ENCODE data around the gene NOP9. TPM values are rescaled to one million over a fixed set of nuclear protein-coding genes. Genes with fewer than 3 reads are reported as not detected.

NOP9 gene
- total RNA-seq, 1 experiment from 2014 or later: 34.0 TPM

- ChIA-PET POLR2A (ENCODE audit: low non-redundant PET) (no interaction called here), CTCF (interaction anchor here (1.3 kb wide), 1 partner anchor 14 kb away, joined by 3 read pairs; no protein-coding TSS in a partner anchor)
- no peaks in the 10 kb centered on the region for H3K36me3 ChIP-seq (ENCODE audit: insufficient read depth, low read length, poor library complexity, severe bottlenecking)
- H3K4me1 ChIP-seq (ENCODE audit: insufficient read depth, low read length, poor library complexity, severe bottlenecking): peaks cover 7% of the 10 kb centered on the region
- no TSS peak for BruUV-seq (replicated peaks)
- TF ChIP-seq EZH2 (IDR thresholded peaks at IDR 0.05; ENCODE audit: borderline replicate concordance, low read depth, low read length, poor library complexity, severe bottlenecking) (no peak), CTCF (conservative IDR thresholded peaks at IDR 0.05; ENCODE audit: low read depth, low read length) (no peak)
- H3K4me3 ChIP-seq (ENCODE audit: low read depth, low read length, poor library complexity, severe bottlenecking): no peak overlapping the region
- DNase-seq (ENCODE audit: low spot score): no peak
- intact Hi-C loops (cut with micrococcal nuclease; ENCODE audit: unreplicated experiment): no loop called here
- no peaks in the 10 kb centered on the region for H3K9me3 ChIP-seq (ENCODE audit: low read depth, low read length, poor library complexity, severe bottlenecking)
- H3K27ac ChIP-seq (ENCODE audit: low read depth, low read length, poor library complexity, severe bottlenecking): no peak overlapping the region
- no peaks in the 10 kb centered on the region for H3K27me3 ChIP-seq (replicated peaks; ENCODE audit: insufficient read depth, low read depth, low read length, poor library complexity)
These were observed 47.5 kb downstream of the NOP9 start for GRCh38 chr14:24347134-24347533.

GRCh38 chr14:24348186-24348585 is 48.5 kb downstream of the NOP9 start:
- BruUV-seq (replicated peaks): no TSS peak
- Histone ChIP-seq H3K4me3 (ENCODE audit: low read depth, low read length, poor library complexity, severe bottlenecking) (no peak overlapping the region), H3K27ac (ENCODE audit: low read depth, low read length, poor library complexity, severe bottlenecking) (no peak overlapping the region), H3K36me3 (ENCODE audit: insufficient read depth, low read length, poor library complexity, severe bottlenecking) (no peaks in the 10 kb centered on the region), H3K27me3 (replicated peaks; ENCODE audit: insufficient read depth, low read depth, low read length, poor library complexity) (no peaks in the 10 kb centered on the region), H3K9me3 (ENCODE audit: low read depth, low read length, poor library complexity, severe bottlenecking) (no peaks in the 10 kb centered on the region), H3K4me1 (ENCODE audit: insufficient read depth, low read length, poor library complexity, severe bottlenecking) (peaks cover 7% of the 10 kb centered on the region)
- TF ChIP-seq EZH2 (IDR thresholded peaks at IDR 0.05; ENCODE audit: borderline replicate concordance, low read depth, low read length, poor library complexity, severe bottlenecking) (no peak), CTCF (conservative IDR thresholded peaks at IDR 0.05; ENCODE audit: low read depth, low read length) (no peak)
- DNase-seq (ENCODE audit: low spot score): no peak
- intact Hi-C loops (cut with micrococcal nuclease; ENCODE audit: unreplicated experiment): no loop called here
- ChIA-PET CTCF (interaction anchor here (0.7 kb wide), 1 partner anchor 58 kb away, joined by 4 read pairs; no protein-coding TSS in a partner anchor), POLR2A (ENCODE audit: low non-redundant PET) (interaction anchor here (0.7 kb wide), 1 partner anchor 87 kb away, joined by 9 read pairs; no protein-coding TSS in a partner anchor)

- intact Hi-C loops (cut with micrococcal nuclease; ENCODE audit: unreplicated experiment): no loop called here
- ChIA-PET CTCF (no interaction called here), POLR2A (ENCODE audit: low non-redundant PET) (no interaction called here)
- Histone ChIP-seq H3K27ac (ENCODE audit: low read depth, low read length, poor library complexity, severe bottlenecking) (no peak overlapping the region), H3K4me3 (ENCODE audit: low read depth, low read length, poor library complexity, severe bottlenecking) (no peak overlapping the region), H3K27me3 (replicated peaks; ENCODE audit: insufficient read depth, low read depth, low read length, poor library complexity) (no peaks in the 10 kb centered on the region), H3K9me3 (ENCODE audit: low read depth, low read length, poor library complexity, severe bottlenecking) (no peaks in the 10 kb centered on the region), H3K4me1 (ENCODE audit: insufficient read depth, low read length, poor library complexity, severe bottlenecking) (peaks cover 7% of the 10 kb centered on the region), H3K36me3 (ENCODE audit: insufficient read depth, low read length, poor library complexity, severe bottlenecking) (no peaks in the 10 kb centered on the region)
- no TSS peak for BruUV-seq (replicated peaks)
- TF ChIP-seq EZH2 (IDR thresholded peaks at IDR 0.05; ENCODE audit: borderline replicate concordance, low read depth, low read length, poor library complexity, severe bottlenecking): no peak
- no peak for TF ChIP-seq CTCF (conservative IDR thresholded peaks at IDR 0.05; ENCODE audit: low read depth, low read length)
- DNase-seq (ENCODE audit: low spot score): no peak
These were observed 50.1 kb downstream of the NOP9 start for GRCh38 chr14:24349742-24350141.
